NCI-H345 treated with DMSO at 0.1 percent for 48 hours (cell line): Measurements from ENCODE around the gene FAM149B1.

Source experiments
- DNase-seq: peaks from one replicate; lab custom pipeline; 2025; ENCODE audit not compliant: unreplicated experiment; lab: John Stamatoyannopoulos, UW

FAM149B1 gene

DNA sequence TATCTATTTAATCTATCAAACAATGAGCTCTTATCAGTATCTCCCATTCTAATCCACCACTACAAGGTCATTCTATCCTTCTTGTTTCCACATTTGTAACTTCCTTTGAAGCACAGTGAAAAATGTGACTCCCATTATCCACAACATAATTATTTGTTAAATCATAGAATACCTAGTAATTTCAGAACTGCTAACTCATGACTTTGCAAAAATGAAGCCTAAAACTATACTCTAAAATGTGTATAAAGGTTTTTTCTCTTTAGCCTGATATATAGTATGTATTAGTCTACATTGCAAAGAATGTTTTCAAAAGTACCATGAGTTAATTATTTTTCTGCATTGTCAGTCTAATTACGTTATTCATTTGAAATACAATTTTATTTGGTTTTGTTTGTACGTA lies 96.5 kb downstream of the FAM149B1 start:
- no peak for DNase-seq

DNA sequence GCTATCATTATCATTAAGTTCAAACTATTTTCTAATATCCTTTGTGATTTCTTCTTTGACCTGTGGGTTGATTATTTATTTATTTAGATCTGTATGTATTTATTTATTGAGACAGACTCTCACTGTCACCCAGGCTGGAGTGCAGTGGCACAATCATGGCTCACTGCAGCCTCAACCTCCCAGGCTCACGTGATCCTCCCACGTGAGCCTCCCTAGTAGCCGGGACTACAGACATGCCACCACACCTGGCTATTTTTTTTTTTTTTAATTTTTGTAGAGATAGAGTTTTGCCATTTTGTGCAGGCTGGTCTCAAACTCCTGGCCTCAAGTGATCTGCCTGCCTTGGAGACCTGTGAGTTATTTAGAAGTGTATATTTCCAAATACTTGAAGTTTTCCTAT lies 113.2 kb downstream of the FAM149B1 start:
- no peak for DNase-seq

DNA sequence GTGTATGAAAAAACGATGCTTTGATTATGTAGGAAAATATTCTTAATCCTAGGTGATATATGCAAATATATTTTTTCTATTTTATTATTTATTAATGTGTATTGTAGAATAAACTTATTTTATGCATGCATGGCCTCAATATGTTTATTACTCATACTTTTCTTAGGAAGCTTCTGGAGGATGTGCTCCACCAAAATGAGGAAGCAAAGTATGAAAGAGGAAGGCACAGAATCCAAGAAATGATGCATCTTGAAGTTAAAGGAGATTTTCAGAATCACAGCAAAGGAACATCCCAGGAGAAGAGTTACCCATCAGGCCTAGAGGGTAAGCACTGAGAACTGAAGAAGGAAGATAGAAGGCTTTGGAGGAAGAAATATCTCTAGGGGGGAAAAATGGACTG lies 119.5 kb downstream of the FAM149B1 start:
- DNase-seq: no peak

DNA sequence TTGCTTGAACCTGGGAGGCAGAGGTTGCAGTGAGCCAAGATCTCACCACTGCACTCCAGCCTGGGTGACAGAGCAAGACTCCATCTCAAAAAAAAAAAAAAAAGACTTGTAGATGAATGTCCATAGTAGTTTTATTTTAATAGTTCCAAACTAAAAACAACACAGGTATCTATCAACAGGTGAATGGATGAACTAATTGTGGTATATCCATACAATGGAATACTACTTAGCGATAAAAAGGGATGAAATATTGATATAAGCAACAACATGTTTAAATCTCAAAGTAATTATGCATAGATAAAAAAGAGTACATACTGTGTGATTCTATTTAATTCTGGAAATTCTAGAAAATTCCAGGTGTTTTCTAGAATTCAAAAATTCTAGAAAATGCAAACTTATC lies 122.0 kb downstream of the FAM149B1 start:
- no peak for DNase-seq

DNA sequence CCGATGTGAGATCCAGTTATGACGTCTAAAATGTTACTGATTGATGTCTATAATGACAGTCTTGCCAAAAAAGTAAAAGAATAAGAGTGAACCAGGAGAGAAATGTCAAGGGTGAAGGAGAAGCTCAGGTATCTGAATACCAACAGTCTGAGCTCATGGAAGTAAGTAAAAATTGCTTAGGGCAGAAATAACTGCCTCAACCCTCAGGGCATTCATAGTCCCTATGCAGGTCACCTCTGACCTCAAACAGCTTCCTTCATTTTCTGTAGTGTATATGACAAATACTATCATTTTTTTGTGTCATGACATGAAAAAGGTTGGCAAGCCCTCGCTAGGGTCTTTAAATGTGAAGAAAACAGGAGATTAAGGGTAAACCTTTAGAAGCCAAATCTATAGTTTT lies 125.5 kb downstream of the FAM149B1 start:
- no peak for DNase-seq
